GM12875 (cell line): ENCODE data around the gene PGBD5.
"Not testable (repeated sequence)": the region's sequence is repeated elsewhere in the genome, so short reads cannot be mapped to it uniquely, and the experiment has no call there.

Experiments
- H3K4me3 ChIP-seq: one replicate; pipeline ENCODE4 v1.5.1; 2011; ENCODE audit warnings: low read depth, low read length, control low read depth
- TF ChIP-seq, protein P1 (sequence below): IDR thresholded peaks from 2 replicates; pipeline ENCODE4 v1.5.1; 2011; ENCODE audit warnings: low read depth, mild to moderate bottlenecking, control low read depth, inconsistent platforms, low read length, moderate library complexity, borderline replicate concordance; ENCODE audit not compliant: insufficient read depth

The PGBD5 gene, protein sequence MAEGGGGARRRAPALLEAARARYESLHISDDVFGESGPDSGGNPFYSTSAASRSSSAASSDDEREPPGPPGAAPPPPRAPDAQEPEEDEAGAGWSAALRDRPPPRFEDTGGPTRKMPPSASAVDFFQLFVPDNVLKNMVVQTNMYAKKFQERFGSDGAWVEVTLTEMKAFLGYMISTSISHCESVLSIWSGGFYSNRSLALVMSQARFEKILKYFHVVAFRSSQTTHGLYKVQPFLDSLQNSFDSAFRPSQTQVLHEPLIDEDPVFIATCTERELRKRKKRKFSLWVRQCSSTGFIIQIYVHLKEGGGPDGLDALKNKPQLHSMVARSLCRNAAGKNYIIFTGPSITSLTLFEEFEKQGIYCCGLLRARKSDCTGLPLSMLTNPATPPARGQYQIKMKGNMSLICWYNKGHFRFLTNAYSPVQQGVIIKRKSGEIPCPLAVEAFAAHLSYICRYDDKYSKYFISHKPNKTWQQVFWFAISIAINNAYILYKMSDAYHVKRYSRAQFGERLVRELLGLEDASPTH

DNA sequence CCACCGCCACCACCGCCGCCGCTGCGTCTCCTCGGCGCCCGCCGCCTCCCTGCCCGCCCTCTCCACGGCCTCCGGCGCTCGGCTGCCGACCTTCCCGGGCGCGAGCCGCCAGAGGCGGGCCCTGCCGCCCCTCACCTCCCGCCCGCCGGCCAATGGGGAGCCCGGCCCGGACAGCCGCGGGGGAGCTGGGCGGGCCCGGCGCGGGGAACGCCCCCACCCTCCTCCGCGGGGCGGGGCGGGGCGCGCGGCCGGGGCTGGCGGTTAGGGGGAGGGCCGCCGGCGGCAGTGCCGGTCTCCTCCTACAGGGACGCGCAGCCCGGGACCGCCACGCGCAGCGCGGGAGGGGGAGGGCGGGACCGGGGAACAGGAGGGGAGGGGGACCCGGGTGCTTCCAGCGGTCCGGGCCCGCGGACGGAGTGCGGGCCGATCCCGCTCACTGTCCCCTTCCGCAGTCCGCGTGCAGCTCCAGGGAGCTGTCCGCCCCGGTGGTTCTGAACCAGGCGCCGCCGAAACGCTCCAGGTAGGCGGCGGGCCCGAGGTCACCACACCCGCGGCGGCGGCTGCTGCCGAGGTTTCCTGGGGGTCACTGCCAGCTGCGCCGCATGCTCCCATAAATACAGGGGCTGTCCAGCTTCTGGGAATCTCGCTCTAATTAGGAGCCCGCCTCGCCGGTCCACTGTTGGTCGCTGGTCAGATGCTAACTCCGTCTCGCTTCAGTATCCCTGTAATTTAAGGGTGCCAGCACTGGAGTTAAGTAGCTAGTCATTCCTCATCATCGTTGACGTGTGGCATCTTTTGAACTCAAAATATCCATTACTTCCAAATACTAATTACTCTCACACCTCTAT lies at the start of gene PGBD5:
Gene PGBD5 (minus strand): TSS at position 87 of the 848 bp plus-strand sequence. CDS start 404 bp downstream, outside the sequence.
- TF ChIP-seq, protein P1, sequence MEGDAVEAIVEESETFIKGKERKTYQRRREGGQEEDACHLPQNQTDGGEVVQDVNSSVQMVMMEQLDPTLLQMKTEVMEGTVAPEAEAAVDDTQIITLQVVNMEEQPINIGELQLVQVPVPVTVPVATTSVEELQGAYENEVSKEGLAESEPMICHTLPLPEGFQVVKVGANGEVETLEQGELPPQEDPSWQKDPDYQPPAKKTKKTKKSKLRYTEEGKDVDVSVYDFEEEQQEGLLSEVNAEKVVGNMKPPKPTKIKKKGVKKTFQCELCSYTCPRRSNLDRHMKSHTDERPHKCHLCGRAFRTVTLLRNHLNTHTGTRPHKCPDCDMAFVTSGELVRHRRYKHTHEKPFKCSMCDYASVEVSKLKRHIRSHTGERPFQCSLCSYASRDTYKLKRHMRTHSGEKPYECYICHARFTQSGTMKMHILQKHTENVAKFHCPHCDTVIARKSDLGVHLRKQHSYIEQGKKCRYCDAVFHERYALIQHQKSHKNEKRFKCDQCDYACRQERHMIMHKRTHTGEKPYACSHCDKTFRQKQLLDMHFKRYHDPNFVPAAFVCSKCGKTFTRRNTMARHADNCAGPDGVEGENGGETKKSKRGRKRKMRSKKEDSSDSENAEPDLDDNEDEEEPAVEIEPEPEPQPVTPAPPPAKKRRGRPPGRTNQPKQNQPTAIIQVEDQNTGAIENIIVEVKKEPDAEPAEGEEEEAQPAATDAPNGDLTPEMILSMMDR = no peak
- peak within 1 kb of the TSS; percentile 28 for H3K4me3 ChIP-seq

DNA sequence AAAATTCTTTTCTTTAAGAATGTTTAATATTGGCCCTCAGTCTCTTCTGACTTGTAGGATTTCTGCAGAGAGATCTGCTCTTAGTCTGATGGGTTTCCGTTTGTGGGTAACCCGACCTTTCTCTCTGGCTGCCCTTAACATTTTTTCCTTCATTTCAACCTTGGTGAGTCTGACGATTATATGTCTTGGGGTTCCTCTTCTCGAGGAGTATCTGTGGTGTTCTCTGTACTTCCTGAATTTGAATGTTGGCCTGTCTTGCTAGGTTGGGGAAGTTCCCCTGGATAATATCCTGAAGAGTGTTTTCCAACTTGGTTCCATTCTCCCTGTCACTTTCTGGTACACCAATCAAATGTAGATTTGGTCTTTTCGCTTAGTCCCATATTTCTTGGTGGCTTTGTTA lies 48.8 kb upstream of the PGBD5 start:
- H3K4me3 ChIP-seq = not testable (repeated sequence)

DNA sequence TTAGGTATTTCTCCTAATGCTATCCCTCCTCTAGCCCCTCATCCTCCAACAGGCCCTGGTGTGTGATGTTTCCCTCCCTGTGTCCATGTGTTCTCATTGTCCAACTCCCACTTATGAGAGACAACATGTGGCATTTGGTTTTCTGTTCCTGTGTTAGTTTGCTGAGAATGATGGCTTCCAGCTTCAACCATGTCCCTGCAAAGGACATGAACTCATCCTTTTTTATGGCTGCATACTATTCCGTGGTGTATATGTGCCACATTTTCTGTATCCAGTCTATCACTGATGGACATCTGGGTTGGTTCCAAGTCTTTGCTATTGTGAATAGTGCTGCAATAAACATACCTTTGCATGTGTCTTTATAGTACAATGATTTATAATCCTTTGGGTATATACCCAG lies 44.6 kb upstream of the PGBD5 start:
- H3K4me3 ChIP-seq = not testable (repeated sequence)

DNA sequence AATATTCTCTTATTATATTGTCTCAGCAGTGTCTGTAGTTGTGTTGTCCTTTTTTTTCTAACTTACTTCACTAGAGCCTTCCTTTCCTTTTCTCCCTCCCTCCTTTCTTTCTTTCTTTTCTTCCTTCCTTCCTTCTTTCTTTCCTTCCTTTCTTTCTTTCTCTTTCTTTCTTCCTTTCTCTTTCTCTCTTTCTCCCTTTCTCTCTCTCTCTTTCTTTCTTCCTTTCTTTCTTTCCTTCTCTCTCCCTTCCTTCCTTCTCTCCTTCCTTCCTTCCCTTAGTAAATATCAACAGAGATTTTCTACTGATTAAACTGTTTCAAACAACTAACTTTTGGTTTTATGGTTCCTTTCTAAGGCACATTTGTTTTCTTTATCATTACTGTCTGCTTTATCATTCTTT lies 43.1 kb upstream of the PGBD5 start:
- H3K4me3 ChIP-seq = no peak overlapping the region
- TF ChIP-seq, protein P1 = no peak

DNA sequence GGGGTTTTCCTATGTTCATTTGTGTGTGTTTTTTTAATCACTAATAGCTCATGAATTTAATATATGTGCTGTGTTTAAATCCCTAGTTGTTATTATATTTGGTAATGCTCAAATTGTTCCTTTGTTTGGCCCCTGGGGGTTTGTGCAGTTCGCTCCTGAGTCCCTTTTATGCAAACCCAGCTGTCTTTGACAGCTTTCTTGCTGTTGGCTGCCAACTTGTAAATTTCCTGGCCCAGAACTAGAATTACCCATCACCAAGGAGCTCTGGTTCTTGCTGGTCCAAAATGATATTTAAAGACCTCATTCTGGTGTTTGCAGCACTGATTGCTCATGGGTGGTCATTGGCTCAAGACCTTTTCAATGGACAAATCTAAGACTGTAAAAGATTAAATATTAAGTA lies 39.6 kb upstream of the PGBD5 start:
- no peak overlapping the region for H3K4me3 ChIP-seq
- TF ChIP-seq, protein P1 = no peak

DNA sequence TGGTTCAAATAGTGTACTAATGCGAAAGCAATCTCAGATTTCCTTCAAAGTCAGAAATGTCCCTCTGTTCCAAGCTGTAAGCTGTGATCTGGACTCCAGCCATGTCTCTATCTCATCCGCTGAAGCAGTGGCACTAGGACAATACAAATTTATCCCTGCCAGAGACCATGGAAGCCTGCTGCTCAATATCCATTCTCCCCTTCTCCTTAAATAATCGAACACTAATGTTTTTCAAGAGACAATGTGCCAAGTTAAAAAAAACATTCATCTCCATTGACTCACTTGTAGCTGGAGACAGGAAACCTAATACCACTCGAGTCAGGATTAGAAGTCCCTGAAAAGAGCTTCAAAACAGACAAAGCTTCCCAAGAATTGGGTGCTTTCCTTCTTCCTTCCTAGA lies 38.5 kb upstream of the PGBD5 start:
- TF ChIP-seq, protein P1 = no peak
- H3K4me3 ChIP-seq = no peak overlapping the region

DNA sequence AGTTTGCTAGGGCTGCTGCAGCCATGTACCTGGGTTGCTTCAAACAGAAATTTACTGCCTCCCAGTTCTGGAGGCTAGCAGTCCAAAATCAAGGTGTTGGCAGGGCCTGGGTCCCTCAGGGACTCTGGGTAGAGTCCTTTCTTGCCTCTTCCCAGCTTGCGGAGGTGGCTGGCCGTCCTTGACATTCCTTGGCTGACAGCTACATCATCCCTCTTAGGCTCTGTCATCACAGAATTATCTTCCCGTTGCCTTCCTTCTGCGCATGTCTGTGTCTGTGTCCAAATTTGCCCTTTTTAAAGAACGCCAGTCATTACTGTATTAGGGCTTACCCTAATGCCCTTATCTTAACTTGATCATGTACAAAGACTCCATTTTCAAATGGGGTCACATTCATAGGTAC lies 37.6 kb upstream of the PGBD5 start:
- H3K4me3 ChIP-seq = no peak overlapping the region
- TF ChIP-seq, protein P1 = no peak

DNA sequence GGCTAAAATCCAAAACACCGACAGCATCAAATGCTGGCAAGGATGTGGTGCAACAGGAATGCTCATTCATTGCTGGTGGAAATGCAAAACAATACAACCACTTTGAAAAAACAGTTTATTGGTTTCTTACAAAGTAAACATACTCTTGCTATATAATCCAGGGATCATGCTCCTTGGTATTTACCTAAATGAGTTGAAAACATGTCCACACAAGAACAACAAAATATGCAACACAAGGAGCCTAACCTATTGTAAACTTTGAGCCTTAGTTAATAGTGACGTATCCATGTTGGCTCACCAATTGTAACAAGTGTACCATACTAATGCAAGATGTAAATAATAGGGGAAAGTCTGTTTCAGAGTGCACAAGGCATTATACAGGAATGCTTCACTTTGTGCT lies 37.2 kb upstream of the PGBD5 start:
- no peak overlapping the region for H3K4me3 ChIP-seq
- TF ChIP-seq, protein P1 = no peak
